T-cell (primary cell): ENCODE data around the gene POU2AF3. TPM values are rescaled to one million over a fixed set of nuclear protein-coding genes. Genes with fewer than 3 reads are reported as not detected.

Experiments used
- ATAC-seq, 4 experiments: fragments of 200-7000 bp in 3 of 4; fragments of 150-1000 bp in 1 of 4; cut with Tn5 transposase; replicated peaks in 1 of 4; 1 replicate in 3 of 4; 2 replicates in 1 of 4; pipeline ENCODE4 v1.10.0; 2021; ENCODE audit warnings: moderate library complexity in 3 of 4, mild to moderate bottlenecking in 2 of 4, moderate number of reproducible peaks in 1 of 4
- CTCF ChIA-PET, 2 donors: fragments of 300-600 bp; sonication (Branson Sonifier 250); formaldehyde crosslinking; loops; one replicate each; lab custom pipeline; 2022; ENCODE audit warnings: antibody characterized with exemption in 2 of 2; lab: Charles Lee
- POLR2A ChIA-PET, 2 donors: fragments of 300-600 bp; sonication (Branson Sonifier 250); formaldehyde crosslinking; loops; one replicate each; lab custom pipeline; 2022; ENCODE audit warnings: antibody characterized with exemption in 2 of 2; lab: Charles Lee
- DNase-seq, 35 experiments: peaks; one replicate each; pipeline versions ENCODE4 v3.0.0 to v3.0.0-alpha.2; 2013 to 2023
- H3K27ac ChIP-seq: one replicate; pipeline ENCODE4 v1.5.1; 2013; ENCODE audit warnings: low read length
- H3K27me3 ChIP-seq, 2 experiments: replicated peaks in 1 of 2; 1 replicate in 1 of 2; 2 replicates in 1 of 2; pipeline versions ENCODE4 v1.6.1 to v1.7.0; 2013; ENCODE audit warnings: low read length in 1 of 2, mixed read lengths in 1 of 2; ENCODE audit not compliant: control insufficient read depth in 2 of 2, insufficient read depth in 2 of 2; ENCODE audit errors: extremely low read depth in 1 of 2
- H3K36me3 ChIP-seq, 2 donors: 1 replicate in 1 of 2; 2 replicates in 1 of 2; pipeline versions ENCODE4 v1.6.1 to v1.7.0; 2013; ENCODE audit warnings: low read length in 1 of 2; ENCODE audit not compliant: control insufficient read depth in 2 of 2, insufficient read depth in 1 of 2; ENCODE audit errors: extremely low read depth in 1 of 2
- H3K4me1 ChIP-seq, 2 experiments: 1 replicate in 1 of 2; 2 replicates in 1 of 2; pipeline versions ENCODE4 v1.6.1 to v1.7.0; 2013; ENCODE audit warnings: low read length in 2 of 2, mixed read lengths in 1 of 2; ENCODE audit not compliant: insufficient read depth in 2 of 2, control insufficient read depth in 1 of 2; ENCODE audit errors: extremely low read depth in 1 of 2
- H3K4me3 ChIP-seq, 2 donors: 1 replicate in 1 of 2; 2 replicates in 1 of 2; pipeline versions ENCODE4 v1.5.1 to v1.7.0; 2013; ENCODE audit warnings: mild to moderate bottlenecking in 2 of 2, low read length in 1 of 2, moderate library complexity in 1 of 2; ENCODE audit not compliant: control insufficient read depth in 1 of 2; ENCODE audit errors: extremely low read depth in 1 of 2
- H3K9me3 ChIP-seq: 2 replicates; pipeline ENCODE4 v1.7.0; 2013
- H3K27ac Mint-ChIP-seq, 2 donors: one replicate each; pipeline ENCODE4 v1.8.0; 2020 to 2021; ENCODE audit warnings: mild to moderate bottlenecking in 2 of 2, mixed read lengths in 2 of 2
- H3K27me3 Mint-ChIP-seq, 2 donors: one replicate each; pipeline ENCODE4 v1.8.0; 2021 to 2022; ENCODE audit warnings: mixed read lengths in 2 of 2
- H3K36me3 Mint-ChIP-seq: one replicate; pipeline ENCODE4 v1.8.0; 2021; ENCODE audit warnings: mixed read lengths
- H3K4me1 Mint-ChIP-seq, 3 donors: one replicate each; pipeline ENCODE4 v1.8.0; 2020 to 2022; ENCODE audit warnings: mixed read lengths in 3 of 3, mild to moderate bottlenecking in 1 of 3
- H3K4me3 Mint-ChIP-seq, 3 donors: one replicate each; pipeline ENCODE4 v1.8.0; 2020 to 2022; ENCODE audit warnings: mild to moderate bottlenecking in 3 of 3, mixed read lengths in 3 of 3, moderate library complexity in 3 of 3
- H3K9me3 Mint-ChIP-seq, 3 donors: one replicate each; pipeline ENCODE4 v1.8.0; 2020 to 2022; ENCODE audit warnings: mixed read lengths in 3 of 3
- WGBS: methylation state at CpG from one replicate; pipeline ENCODE4 v1.1.5; 2013; ENCODE audit warnings: missing lambda C conversion rate; ENCODE audit not compliant: insufficient coverage; 5-methylcytosine and 5-hydroxymethylcytosine counted together
- total RNA-seq, 35 experiments: library from RNA in 6 of 35; stranded (reverse) in 6 of 35; fragments of 120-200 nt in 1 of 35; gene quantifications; one replicate each; pipeline versions ENCODE4 v1.2.1 to v1.2.4 and lab custom pipeline; 2013 to 2026

Gene POU2AF3
- total RNA-seq, 5 donors from 2014 or later (not counting 1 experiment from before 2014, with no cell fraction given), result not detected

GRCh38 chr11:111320728-111321568 lies 22.6 kb downstream of the POU2AF3 start:
- H3K27me3 Mint-ChIP-seq, result peaks cover 12 to 15% of the 10 kb centered on the region in 2 donors
- WGBS, result no CpG with 5 or more reads among the region's 5 CpGs
- H3K4me3 Mint-ChIP-seq, result no peak overlapping the region
- no peaks in the 10 kb centered on the region for H3K4me1 Mint-ChIP-seq
- ATAC-seq, result no peak
- ChIA-PET POLR2A (interaction anchor here in 1 of 2 donors (0.6 kb wide), 1 partner anchor 561 kb away, joined by 5 read pairs; no protein-coding TSS in a partner anchor), CTCF (interaction anchor here in 1 of 2 donors (0.7 kb wide), 1 partner anchor 88 kb away, joined by 3 read pairs; no protein-coding TSS in a partner anchor)
- DNase-seq, result no peak
- Histone ChIP-seq H3K4me1 (no peaks in the 10 kb centered on the region), H3K27ac (no peak overlapping the region), H3K27me3 (no peaks in the 10 kb centered on the region), H3K36me3 (no peaks in the 10 kb centered on the region), H3K9me3 (no peaks in the 10 kb centered on the region), H3K4me3 (no peak overlapping the region)
- H3K27ac Mint-ChIP-seq, result no peak overlapping the region
- H3K9me3 Mint-ChIP-seq, result no peaks in the 10 kb centered on the region
- no peaks in the 10 kb centered on the region for H3K36me3 Mint-ChIP-seq

DNA sequence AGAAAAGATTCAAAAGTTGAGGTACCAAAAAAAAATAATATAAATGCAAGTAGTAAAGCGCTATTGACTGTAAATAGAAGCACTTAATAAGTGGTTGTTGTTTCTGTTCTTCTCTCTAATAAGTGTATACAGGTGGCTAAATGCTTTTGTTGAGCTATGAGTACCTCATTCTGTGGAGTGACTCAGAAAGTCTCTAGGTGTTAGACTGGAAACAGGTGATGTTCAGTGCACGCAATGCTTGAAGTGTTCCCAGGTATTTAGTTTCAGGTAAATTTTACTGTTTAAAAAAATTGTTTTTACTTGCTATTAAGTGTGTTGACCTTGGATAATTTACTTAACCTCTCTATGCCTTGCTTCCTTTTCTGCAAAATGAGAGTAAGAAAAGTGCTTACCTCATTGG lies 24.2 kb downstream of the POU2AF3 start:
- Mint-ChIP-seq H3K27ac (no peak overlapping the region), H3K4me3 (no peak overlapping the region), H3K27me3 (peaks cover 7 to 15% of the 10 kb centered on the region in 2 donors), H3K36me3 (no peaks in the 10 kb centered on the region), H3K9me3 (no peaks in the 10 kb centered on the region), H3K4me1 (no peaks in the 10 kb centered on the region)
- ChIA-PET POLR2A (no interaction called here), CTCF (no interaction called here)
- H3K4me3 ChIP-seq, result no peak overlapping the region
- H3K4me1 ChIP-seq, result no peaks in the 10 kb centered on the region
- ATAC-seq, result no peak
- no peak for DNase-seq
- H3K27me3 ChIP-seq, result no peaks in the 10 kb centered on the region
- WGBS, result 100% methylated on average over 1 of the region's 2 CpGs
- H3K9me3 ChIP-seq, result no peaks in the 10 kb centered on the region
- H3K27ac ChIP-seq, result no peak overlapping the region
- no peaks in the 10 kb centered on the region for H3K36me3 ChIP-seq

DNA sequence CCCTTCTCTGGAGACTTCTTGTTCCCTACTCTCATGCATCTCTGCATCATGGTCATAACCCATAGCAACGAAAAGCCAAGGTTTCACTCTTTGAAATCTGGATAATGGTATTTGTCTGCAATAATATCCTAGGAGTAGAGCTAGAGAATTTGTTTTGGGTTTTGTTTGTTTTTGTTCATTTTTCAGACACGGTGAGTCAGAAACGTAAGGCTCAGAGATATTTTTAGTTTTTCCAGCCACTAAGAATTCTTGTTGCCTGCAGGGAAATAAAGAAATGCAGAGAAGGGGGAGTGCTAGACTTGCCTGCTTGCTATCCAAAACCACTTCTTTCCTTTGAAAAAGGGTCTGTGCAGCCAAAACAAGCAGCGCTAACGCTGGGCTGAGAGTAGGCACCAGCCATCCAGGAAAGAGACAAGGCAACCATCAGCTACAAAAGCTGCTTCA lies 26.0 kb downstream of the POU2AF3 start:
- POLR2A ChIA-PET, result no interaction called here
- Histone ChIP-seq H3K27ac (no peak overlapping the region), H3K4me3 (no peak overlapping the region), H3K27me3 (peaks cover 0 to 3% of the 10 kb centered on the region in 2 experiments), H3K9me3 (no peaks in the 10 kb centered on the region), H3K4me1 (no peaks in the 10 kb centered on the region), H3K36me3 (no peaks in the 10 kb centered on the region)
- ATAC-seq (no peak), DNase-seq (no peak)
- Mint-ChIP-seq H3K27me3 (peaks cover 7 to 10% of the 10 kb centered on the region in 2 donors), H3K36me3 (no peaks in the 10 kb centered on the region), H3K9me3 (no peaks in the 10 kb centered on the region), H3K4me3 (no peak overlapping the region), H3K27ac (no peak overlapping the region), H3K4me1 (no peaks in the 10 kb centered on the region)
- CTCF ChIA-PET, result interaction anchor here in 1 of 2 donors (0.6 kb wide), 1 partner anchor 258 kb away, joined by 4 read pairs; no protein-coding TSS in a partner anchor
- WGBS, result no CpG with 5 or more reads among the region's 5 CpGs

- no peaks in the 10 kb centered on the region for H3K9me3 Mint-ChIP-seq
- no peak overlapping the region for H3K4me3 ChIP-seq
- CTCF ChIA-PET, result interaction anchor here in 1 of 2 donors (0.6 kb wide), 1 partner anchor 26 kb away, joined by 3 read pairs; no protein-coding TSS in a partner anchor
- no peak overlapping the region for H3K4me3 Mint-ChIP-seq
- 85% methylated on average over 4 of the region's 5 CpGs for WGBS
- H3K27ac Mint-ChIP-seq, result no peak overlapping the region
- POLR2A ChIA-PET, result no interaction called here
- H3K36me3 Mint-ChIP-seq, result no peaks in the 10 kb centered on the region
- no peaks in the 10 kb centered on the region for H3K9me3 ChIP-seq
- peaks cover 0 to 3% of the 10 kb centered on the region in 2 experiments for H3K27me3 ChIP-seq
- peaks cover 3 to 7% of the 10 kb centered on the region in 2 donors for H3K27me3 Mint-ChIP-seq
- DNase-seq (no peak), ATAC-seq (no peak)
- H3K4me1 ChIP-seq, result no peaks in the 10 kb centered on the region
- H3K27ac ChIP-seq, result no peak overlapping the region
- no peaks in the 10 kb centered on the region for H3K36me3 ChIP-seq
- no peaks in the 10 kb centered on the region for H3K4me1 Mint-ChIP-seq
These were observed 26.9 kb downstream of the POU2AF3 start for GRCh38 chr11:111325259-111325658.

- ChIA-PET CTCF (interaction anchor here in 1 of 2 donors (0.8 kb wide), 1 partner anchor 10 kb away, joined by 4 read pairs; no protein-coding TSS in a partner anchor), POLR2A (interaction anchor here in 1 of 2 donors (0.5 kb wide), 1 partner anchor 11 kb away, joined by 3 read pairs; no protein-coding TSS in a partner anchor)
- Histone ChIP-seq H3K27ac (no peak overlapping the region), H3K9me3 (no peaks in the 10 kb centered on the region), H3K36me3 (no peaks in the 10 kb centered on the region), H3K4me3 (no peak overlapping the region), H3K27me3 (peaks cover 0 to 3% of the 10 kb centered on the region in 2 experiments), H3K4me1 (no peaks in the 10 kb centered on the region)
- Mint-ChIP-seq H3K4me1 (no peaks in the 10 kb centered on the region), H3K27ac (no peak overlapping the region), H3K9me3 (no peaks in the 10 kb centered on the region), H3K27me3 (peaks cover 1 to 2% of the 10 kb centered on the region in 2 donors), H3K4me3 (no peak overlapping the region), H3K36me3 (no peaks in the 10 kb centered on the region)
- DNase-seq (no peak), ATAC-seq (no peak)
- 67% methylated on average over 1 of the region's 4 CpGs for WGBS
These were observed 28.5 kb downstream of the POU2AF3 start for GRCh38 chr11:111326824-111327223.

GRCh38 chr11:111327908-111328624 lies 29.7 kb downstream of the POU2AF3 start:
- Histone ChIP-seq H3K4me1 (no peaks in the 10 kb centered on the region), H3K27me3 (peaks cover 0 to 3% of the 10 kb centered on the region in 2 experiments), H3K36me3 (no peaks in the 10 kb centered on the region), H3K27ac (no peak overlapping the region), H3K4me3 (no peak overlapping the region), H3K9me3 (no peaks in the 10 kb centered on the region)
- H3K4me3 Mint-ChIP-seq, result no peak overlapping the region
- no peak for ATAC-seq
- no peak overlapping the region for H3K27ac Mint-ChIP-seq
- ChIA-PET CTCF (interaction anchor here (0.5 to 0.6 kb wide), 2 partner anchors 47 to 118 kb away, joined by 3 to 7 read pairs; no protein-coding TSS in a partner anchor), POLR2A (no interaction called here)
- no peaks in the 10 kb centered on the region for H3K27me3 Mint-ChIP-seq
- H3K9me3 Mint-ChIP-seq, result no peaks in the 10 kb centered on the region
- no peak for DNase-seq
- H3K36me3 Mint-ChIP-seq, result no peaks in the 10 kb centered on the region
- WGBS, result 85% methylated on average over 5 of the region's 8 CpGs
- no peaks in the 10 kb centered on the region for H3K4me1 Mint-ChIP-seq
